ENCODE measurements around the gene THADA.
"Not testable (repeated sequence)": the region's sequence is repeated elsewhere in the genome, so short reads cannot be mapped to it uniquely, and the experiment has no call there.

Gene THADA

GRCh38 chr2:43391201-43391877 is 204.5 kb downstream of the THADA start:
- no peaks in the 10 kb centered on the region for H3K27me3 ChIP-seq
- no peak for TF ChIP-seq Cebpa-rat (IDR thresholded peaks at IDR 0.05)
- no peak overlapping the region for H3K4me3 ChIP-seq
- H3K4me1 ChIP-seq: peaks cover 0 to 28% (median 7%) of the 10 kb centered on the region in 10 experiments; a peak in 12 of 20 replicates
- H3K36me3 ChIP-seq: peaks cover 22 to 42% (median 37%) of the 10 kb centered on the region in 11 experiments
- no peak overlapping the region for H3K27ac ChIP-seq
- no peaks in the 10 kb centered on the region for H4K20me1 ChIP-seq
- H3K9ac ChIP-seq: no peak overlapping the region
- H3K4me2 ChIP-seq: peak overlapping the region in 1 of 11 experiments; percentile 4; a peak in 2 of 22 replicates
- peaks cover 0 to 8% (median 0%) of the 10 kb centered on the region in 11 experiments; a peak in 3 of 22 replicates for H3K9me3 ChIP-seq (replicated peaks in 1 of 11)

- TF ChIP-seq Cebpa-rat (IDR thresholded peaks at IDR 0.05): no peak
- no peaks in the 10 kb centered on the region for H3K27me3 ChIP-seq
- H3K9ac ChIP-seq: no peak overlapping the region
- H3K27ac ChIP-seq: no peak overlapping the region
- H3K9me3 ChIP-seq (replicated peaks in 1 of 11): peaks cover 0 to 8% (median 0%) of the 10 kb centered on the region in 11 experiments; a peak in 3 of 22 replicates
- H3K4me2 ChIP-seq: no peak overlapping the region
- no peak overlapping the region for H3K4me3 ChIP-seq
- H4K20me1 ChIP-seq: no peaks in the 10 kb centered on the region
- peaks cover 0 to 21% (median 6%) of the 10 kb centered on the region in 10 experiments; a peak in 10 of 20 replicates for H3K4me1 ChIP-seq
- H3K36me3 ChIP-seq: peaks cover 11 to 27% (median 23%) of the 10 kb centered on the region in 11 experiments; a peak in 20 of 22 replicates
Observed at GRCh38 chr2:43389581-43390466, 206.0 kb downstream of the THADA start.

DNA sequence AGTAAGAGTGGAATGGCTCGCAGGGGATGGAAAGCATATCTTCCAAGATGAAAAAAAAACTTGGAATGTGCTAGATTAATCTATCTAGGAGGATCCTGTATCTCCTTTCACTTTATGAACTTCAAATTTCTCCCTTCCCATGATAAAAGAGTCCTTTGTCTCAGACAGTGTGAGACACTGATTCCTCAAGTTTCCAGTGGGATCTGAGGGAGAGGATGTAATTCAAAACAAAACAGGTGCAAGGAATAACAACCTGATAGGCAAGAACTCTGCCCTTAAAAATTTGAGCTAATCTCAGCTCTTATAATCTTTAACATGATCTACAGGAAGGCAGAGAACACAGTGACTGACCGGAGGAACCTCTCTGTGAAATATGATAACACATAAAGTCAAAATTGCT is 207.5 kb downstream of the THADA start:
- peaks cover 0 to 31% (median 6%) of the 10 kb centered on the region in 10 experiments; a peak in 12 of 20 replicates for H3K4me1 ChIP-seq
- H3K27me3 ChIP-seq: no peaks in the 10 kb centered on the region
- peaks cover 4 to 19% (median 11%) of the 10 kb centered on the region in 11 experiments; a peak in 17 of 22 replicates for H3K36me3 ChIP-seq
- no peak overlapping the region for H3K4me3 ChIP-seq
- H3K9ac ChIP-seq: no peak overlapping the region
- H3K27ac ChIP-seq: no peak overlapping the region
- peaks cover 0 to 8% (median 0%) of the 10 kb centered on the region in 11 experiments; a peak in 3 of 22 replicates for H3K9me3 ChIP-seq (replicated peaks in 1 of 11)
- H4K20me1 ChIP-seq: no peaks in the 10 kb centered on the region
- TF ChIP-seq Cebpa-rat (IDR thresholded peaks at IDR 0.05): no peak
- H3K4me2 ChIP-seq: no peak overlapping the region

DNA sequence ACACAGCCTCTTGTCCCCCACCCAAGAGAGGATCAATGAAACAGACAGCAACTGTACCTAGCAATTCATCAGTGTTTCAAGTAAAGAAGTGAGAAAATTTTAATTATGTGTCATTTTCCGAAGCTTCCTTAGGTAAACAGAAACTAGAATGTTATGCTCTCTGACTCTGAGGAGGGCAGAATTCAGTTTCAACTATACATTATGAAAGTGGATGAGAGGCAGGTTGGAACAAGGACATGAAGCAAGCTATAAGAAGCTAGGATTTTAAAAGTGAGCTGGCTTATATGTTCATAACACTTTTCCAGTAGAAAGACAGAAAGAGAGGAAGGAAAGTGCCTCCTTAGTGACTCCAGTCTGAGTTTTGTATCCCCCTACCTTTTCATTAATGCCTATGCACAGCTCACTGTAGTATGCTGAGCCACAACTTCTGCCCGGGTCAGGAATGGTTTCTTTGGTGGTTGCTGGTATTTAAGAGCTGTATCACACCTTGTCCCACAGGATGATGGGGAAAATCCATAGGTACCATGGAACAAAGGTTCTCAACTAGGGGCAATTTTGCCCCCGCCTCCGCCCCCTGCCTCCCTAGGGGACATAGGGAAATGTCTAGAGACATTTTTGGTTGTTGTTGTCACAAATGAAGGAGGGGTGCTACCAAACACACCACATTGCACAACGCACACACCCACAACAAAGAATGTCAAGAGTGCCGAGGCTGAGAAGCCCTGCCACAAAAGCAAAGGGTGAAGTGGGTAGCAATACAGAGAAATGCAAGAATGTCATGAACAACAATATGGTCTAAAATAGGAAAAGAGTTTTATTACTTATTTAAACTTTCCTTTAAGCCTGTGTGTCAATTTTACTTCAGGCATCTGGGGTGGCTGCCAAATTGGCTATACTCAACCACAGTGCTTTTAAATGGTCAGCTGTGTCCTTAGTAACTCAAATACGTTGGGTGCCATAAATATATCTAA is 208.5 kb downstream of the THADA start:
- Histone ChIP-seq H3K9ac (no peak overlapping the region), H3K36me3 (peaks cover 0 to 10% (median 2%) of the 10 kb centered on the region in 11 experiments; a peak in 12 of 22 replicates), H3K27ac (no peak overlapping the region; a peak in 1 of 22 replicates)

DNA sequence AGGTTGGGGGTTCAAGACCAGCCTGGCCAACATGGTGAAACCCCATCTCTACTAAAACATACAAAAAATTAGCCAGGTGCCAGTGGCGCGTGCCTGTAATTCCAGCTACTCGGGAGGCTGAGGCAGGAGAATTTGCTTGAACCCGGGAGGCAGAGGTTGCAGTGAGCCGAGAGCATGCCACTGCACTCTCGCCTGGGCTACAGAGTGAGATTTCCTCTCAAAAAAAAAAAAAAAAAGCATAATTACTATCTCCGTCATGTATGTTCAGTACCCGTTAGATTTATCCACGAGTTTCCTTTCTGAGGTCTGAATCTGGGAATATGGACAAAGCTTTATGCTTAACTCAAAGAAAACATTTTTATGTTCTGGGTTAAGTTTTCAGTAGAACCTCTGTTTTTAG is 209.2 kb downstream of the THADA start:
- H3K4me2 ChIP-seq; H3K9ac ChIP-seq; H3K27ac ChIP-seq; H3K36me3 ChIP-seq; H4K20me1 ChIP-seq; H3K4me3 ChIP-seq; H3K9me3 ChIP-seq (replicated peaks in 1 of 11); H3K27me3 ChIP-seq: not testable (repeated sequence)
- H3K4me1 ChIP-seq: peaks cover 0 to 33% (median 6%) of the 10 kb centered on the region in 10 experiments; a peak in 12 of 20 replicates

More for the DNA sequence above, 208.5 kb downstream of the THADA start:
- H3K4me3 ChIP-seq: no peak overlapping the region
- no peak for TF ChIP-seq Cebpa-rat (IDR thresholded peaks at IDR 0.05)
- H3K9me3 ChIP-seq (replicated peaks in 1 of 11): no peaks in the 10 kb centered on the region; a peak in 1 of 22 replicates
- H3K27me3 ChIP-seq: no peaks in the 10 kb centered on the region
- H3K4me1 ChIP-seq: peaks cover 0 to 33% (median 6%) of the 10 kb centered on the region in 10 experiments; a peak in 12 of 20 replicates
- H3K4me2 ChIP-seq: peak overlapping the region in 9 of 11 experiments; percentile 6 to 34 (median 13); a peak in 9 of 22 replicates
- H4K20me1 ChIP-seq: no peaks in the 10 kb centered on the region

GRCh38 chr2:43384143-43384542 is 211.7 kb downstream of the THADA start:
- Histone ChIP-seq H3K9me3 (replicated peaks in 1 of 11) (no peaks in the 10 kb centered on the region), H3K27ac (no peak overlapping the region), H3K4me3 (no peak overlapping the region), H3K9ac (no peak overlapping the region), H3K4me2 (peak overlapping the region in 2 of 11 experiments; percentile 3; a peak in 1 of 22 replicates), H3K27me3 (no peaks in the 10 kb centered on the region), H3K4me1 (peaks cover 0 to 37% (median 5%) of the 10 kb centered on the region in 10 experiments; a peak in 11 of 20 replicates), H4K20me1 (no peaks in the 10 kb centered on the region), H3K36me3 (peaks cover 0 to 25% (median 7%) of the 10 kb centered on the region in 11 experiments; a peak in 10 of 22 replicates)
- no peak for TF ChIP-seq Cebpa-rat (IDR thresholded peaks at IDR 0.05)

DNA sequence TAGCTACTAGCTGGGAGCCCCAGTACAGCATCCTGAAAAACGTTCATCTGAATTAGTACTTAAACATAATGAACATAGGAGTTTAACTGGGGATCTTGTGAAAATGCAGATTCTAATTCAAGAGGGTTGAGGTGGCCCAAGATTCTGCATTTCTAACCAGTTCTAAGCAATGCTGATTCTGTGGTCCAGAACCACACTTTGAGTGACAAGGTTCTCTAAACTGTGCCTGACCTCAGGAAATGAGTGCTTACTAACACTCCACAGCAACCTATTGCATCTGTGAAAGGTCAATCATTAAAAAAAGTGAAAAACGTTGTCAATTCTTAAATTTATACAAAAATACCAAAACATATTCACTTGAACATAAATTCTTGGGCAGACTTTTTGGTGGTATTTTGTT is 212.3 kb downstream of the THADA start:
- peaks cover 0 to 4% (median 0%) of the 10 kb centered on the region in 11 experiments; a peak in 2 of 22 replicates for H3K9me3 ChIP-seq (replicated peaks in 1 of 11)
- H3K4me2 ChIP-seq: peak overlapping the region in 2 of 11 experiments; percentile 3 to 5; a peak in 2 of 22 replicates
- peaks cover 0 to 37% (median 5%) of the 10 kb centered on the region in 10 experiments; a peak in 11 of 20 replicates for H3K4me1 ChIP-seq
- no peaks in the 10 kb centered on the region for H4K20me1 ChIP-seq
- no peak overlapping the region for H3K9ac ChIP-seq
- no peak overlapping the region for H3K4me3 ChIP-seq
- peaks cover 0 to 28% (median 8%) of the 10 kb centered on the region in 11 experiments; a peak in 10 of 22 replicates for H3K36me3 ChIP-seq
- H3K27me3 ChIP-seq: no peaks in the 10 kb centered on the region
- no peak overlapping the region for H3K27ac ChIP-seq
- TF ChIP-seq Cebpa-rat (IDR thresholded peaks at IDR 0.05): no peak

GRCh38 chr2:43379494-43379893 is 216.3 kb downstream of the THADA start:
- H3K4me3 ChIP-seq: no peak overlapping the region
- no peak overlapping the region for H3K4me2 ChIP-seq
- peaks cover 0 to 37% (median 9%) of the 10 kb centered on the region in 11 experiments; a peak in 11 of 22 replicates for H3K36me3 ChIP-seq
- peaks cover 0 to 7% (median 0%) of the 10 kb centered on the region in 11 experiments; a peak in 2 of 22 replicates for H3K9me3 ChIP-seq (replicated peaks in 1 of 11)
- peaks cover 0 to 25% (median 0%) of the 10 kb centered on the region in 10 experiments; a peak in 3 of 20 replicates for H3K4me1 ChIP-seq
- H3K27ac ChIP-seq: no peak overlapping the region
- H3K9ac ChIP-seq: no peak overlapping the region
- no peaks in the 10 kb centered on the region for H3K27me3 ChIP-seq
- no peak for TF ChIP-seq Cebpa-rat (IDR thresholded peaks at IDR 0.05)
- no peaks in the 10 kb centered on the region for H4K20me1 ChIP-seq
